Tibial nerve (tissue), 4 donors: Measurements from ENCODE around the gene ZFP37. TPM values are rescaled to one million over a fixed set of nuclear protein-coding genes. Genes with fewer than 3 reads are reported as not detected.

Source experiments
- DNase-seq, 2 donors: peaks; one replicate each; pipeline ENCODE4 v3.0.0-alpha.2; 2019; ENCODE audit warnings: low spot score in 2 of 2
- H3K27ac ChIP-seq, 4 donors: fragments of 200-600 bp; sonication (generic) in 3 of 4; one replicate each; pipeline ENCODE4 v1.5.1; 2017 to 2019; ENCODE audit warnings: mild to moderate bottlenecking in 1 of 4
- H3K27me3 ChIP-seq, 2 donors: fragments of 200-600 bp; sonication (generic) in 1 of 2; one replicate each; pipeline versions ENCODE4 v1.5.1 to v1.6.0; 2017 to 2019
- H3K36me3 ChIP-seq, 3 donors: fragments of 200-600 bp; sonication (generic); one replicate each; pipeline ENCODE4 v1.5.1; 2018 to 2019
- H3K4me1 ChIP-seq, 4 donors: fragments of 200-600 bp; sonication (generic) in 3 of 4; one replicate each; pipeline ENCODE4 v1.5.1; 2017 to 2019
- H3K4me3 ChIP-seq, 4 donors: fragments of 200-600 bp; sonication (generic) in 3 of 4; one replicate each; pipeline ENCODE4 v1.5.1; 2017 to 2019; ENCODE audit warnings: mild to moderate bottlenecking in 1 of 4, moderate library complexity in 1 of 4
- H3K9me3 ChIP-seq, 4 donors: fragments of 200-600 bp; sonication (generic) in 3 of 4; one replicate each; pipeline ENCODE4 v1.5.1; 2017 to 2019
- CTCF ChIP-seq, 5 experiments: fragments of 200-600 bp in 3 of 5; fragments of 450-650 bp in 2 of 5; sonication (generic) in 3 of 5; IDR thresholded peaks; one replicate each; pipeline ENCODE4 v1.5.1; 2016 to 2019; ENCODE audit warnings: antibody characterized with exemption in 5 of 5, mild to moderate bottlenecking in 3 of 5, moderate library complexity in 2 of 5
- EP300 ChIP-seq, 2 donors: sonication (generic); formaldehyde crosslinking; IDR thresholded peaks; one replicate each; pipeline ENCODE4 v1.6.1; 2017; ENCODE audit warnings: antibody characterized with exemption in 2 of 2, mild to moderate bottlenecking in 1 of 2
- POLR2A ChIP-seq, 2 donors: fragments of 450-650 bp; IDR thresholded peaks; one replicate each; pipeline ENCODE4 v1.6.1; 2017; ENCODE audit warnings: antibody characterized with exemption in 2 of 2, mild to moderate bottlenecking in 2 of 2, moderate library complexity in 2 of 2
- WGBS, 2 donors: methylation state at CpG; one replicate each; pipeline ENCODE4 v1.1.5; 2018; 5-methylcytosine and 5-hydroxymethylcytosine counted together
- total RNA-seq, 4 donors: library from RNA; depleted of rRNA; stranded (reverse); fragments of >200 nt; gene quantifications; one replicate each; pipeline ENCODE4 v1.1.0, GENCODE V29; 2016

Gene ZFP37
- total RNA-seq, 4 donors from 2014 or later, result 2.9 to 6.9 (median 3.2) TPM

DNA sequence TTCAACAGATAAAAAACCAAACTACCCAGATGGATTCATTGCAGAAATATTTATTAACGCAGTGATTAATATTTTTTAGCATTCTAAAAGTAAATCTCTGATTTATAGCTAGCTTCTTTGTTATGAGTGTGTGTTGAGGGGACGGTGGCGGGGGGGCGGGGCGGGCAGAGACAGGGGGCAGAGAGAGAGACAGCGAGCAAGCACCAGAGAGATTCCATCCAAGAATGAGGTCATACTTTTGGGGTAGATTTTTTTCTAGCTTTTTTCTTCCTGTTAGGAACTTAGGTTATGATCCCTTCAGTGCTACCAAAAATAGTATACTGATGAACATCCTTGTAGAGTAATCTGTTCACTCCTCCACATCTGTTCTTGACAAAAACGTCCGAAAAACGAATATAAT is 44.0 kb downstream of the ZFP37 start:
- no peak for TF ChIP-seq POLR2A (IDR thresholded peaks at IDR 0.05)
- H3K9me3 ChIP-seq, result peaks cover 0 to 90% (median 21%) of the 10 kb centered on the region in 4 donors
- no peak overlapping the region for H3K27ac ChIP-seq
- no peaks in the 10 kb centered on the region for H3K4me1 ChIP-seq
- H3K36me3 ChIP-seq, result peaks cover 0 to 49% (median 0%) of the 10 kb centered on the region in 3 donors
- no peaks in the 10 kb centered on the region for H3K27me3 ChIP-seq
- DNase-seq, result no peak
- WGBS, 2 donors, result 28 to 30% methylated on average over 9 of the region's 9 CpGs
- H3K4me3 ChIP-seq, result peak overlapping the region in 1 of 4 donors; percentile 33

DNA sequence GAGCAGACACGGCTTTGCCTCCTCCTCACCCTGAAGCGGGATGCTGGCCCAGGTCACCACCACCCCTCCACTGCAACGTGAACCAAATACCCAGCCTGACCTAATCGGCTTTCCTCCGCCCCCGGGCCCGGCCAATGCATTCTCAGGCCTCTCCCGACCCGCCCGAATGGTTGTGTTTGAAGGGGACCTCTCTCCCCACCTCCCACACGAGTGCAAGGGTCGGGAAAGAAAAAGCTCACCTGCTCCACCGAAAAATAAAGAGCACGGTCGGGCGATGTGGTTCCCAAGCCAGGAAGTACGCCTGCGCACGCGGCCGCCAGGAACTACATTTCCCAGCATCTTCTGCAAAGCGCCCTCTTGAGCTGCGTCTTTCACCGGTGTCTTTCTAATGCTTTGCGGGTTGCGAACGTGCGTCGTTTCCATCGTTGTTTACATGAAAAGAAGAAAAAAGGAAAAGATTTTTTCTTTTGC is 44.6 kb downstream of the ZFP37 start, which contains the start of gene ZNF883:
TSS of gene ZNF883 (minus strand) at position 282 of the 471 bp plus-strand sequence.
- Histone ChIP-seq H3K9me3 (peaks cover 0 to 88% (median 21%) of the 10 kb centered on the region in 4 donors), H3K36me3 (peaks cover 0 to 54% (median 0%) of the 10 kb centered on the region in 3 donors), H3K4me1 (no peaks in the 10 kb centered on the region), H3K4me3 (peak within 1 kb of the TSS in 1 of 4 donors; percentile 33), H3K27ac (no peak within 1 kb of the TSS), H3K27me3 (no peaks in the 10 kb centered on the region)
- no peak for DNase-seq
- TF ChIP-seq CTCF (IDR thresholded peaks at IDR 0.05) (no peak), POLR2A (IDR thresholded peaks at IDR 0.05) (no peak), EP300 (IDR thresholded peaks at IDR 0.05) (no peak)
- WGBS, 2 donors, result 2 to 4% methylated on average over 30 of the region's 30 CpGs

- no peaks in the 10 kb centered on the region for H3K4me1 ChIP-seq
- H3K36me3 ChIP-seq, result peaks cover 0 to 78% (median 0%) of the 10 kb centered on the region in 3 donors
- H3K27me3 ChIP-seq, result no peaks in the 10 kb centered on the region
- TF ChIP-seq EP300 (IDR thresholded peaks at IDR 0.05) (no peak), CTCF (IDR thresholded peaks at IDR 0.05) (no peak), POLR2A (IDR thresholded peaks at IDR 0.05) (no peak)
- DNase-seq, result no peak
- H3K9me3 ChIP-seq, result peaks cover 0 to 82% (median 17%) of the 10 kb centered on the region in 4 donors
- H3K27ac ChIP-seq, result no peak overlapping the region
- H3K4me3 ChIP-seq, result no peak overlapping the region
- WGBS, 2 donors, result 50 to 69% methylated on average over 1 of the region's 1 CpG
Measured at GRCh38 chr9:113005777-113006176, 50.7 kb downstream of the ZFP37 start.

DNA sequence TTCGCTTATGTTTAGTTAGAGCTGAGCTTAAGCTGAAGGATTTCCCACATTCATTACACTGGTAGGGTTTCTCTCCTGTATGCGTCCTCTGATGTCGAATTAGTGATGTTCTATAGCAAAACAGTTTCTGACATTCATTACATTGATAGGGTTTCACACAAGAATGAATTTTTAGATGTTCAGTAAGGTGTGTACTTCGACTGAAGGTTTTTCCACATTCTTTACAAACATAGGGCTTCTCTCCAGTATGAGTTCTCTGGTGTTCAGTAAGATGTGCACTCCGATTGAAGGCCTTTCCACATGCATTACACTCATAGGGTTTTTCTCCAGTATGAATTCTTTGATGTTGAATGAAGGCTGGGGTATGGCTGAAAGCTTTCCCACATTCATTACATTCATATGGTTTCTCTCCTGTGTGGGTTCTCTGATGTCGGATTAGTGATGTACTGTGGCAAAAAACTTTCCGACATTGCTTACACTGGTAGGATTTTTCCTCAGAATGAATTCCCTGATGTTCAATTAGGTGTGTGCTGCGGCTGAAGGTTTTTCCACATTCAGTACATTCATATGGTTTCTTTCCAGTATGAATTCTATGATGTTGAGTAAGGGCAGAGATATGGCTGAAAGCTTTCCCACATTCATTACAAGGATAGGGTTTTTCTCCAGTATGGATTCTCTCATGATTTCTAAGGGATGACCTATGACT is 59.1 kb downstream of the ZFP37 start:
- DNase-seq, result no peak
- peaks cover 0 to 87% (median 31%) of the 10 kb centered on the region in 4 donors for H3K9me3 ChIP-seq
- WGBS, 2 donors, result 96 to 97% methylated on average over 8 of the region's 8 CpGs
- no peak overlapping the region for H3K4me3 ChIP-seq
- no peak overlapping the region for H3K27ac ChIP-seq
- H3K27me3 ChIP-seq, result no peaks in the 10 kb centered on the region
- H3K36me3 ChIP-seq, result peaks cover 0 to 48% (median 0%) of the 10 kb centered on the region in 3 donors
- TF ChIP-seq POLR2A (IDR thresholded peaks at IDR 0.05), result no peak
- no peak for TF ChIP-seq EP300 (IDR thresholded peaks at IDR 0.05)
- TF ChIP-seq CTCF (IDR thresholded peaks at IDR 0.05), result no peak
- no peaks in the 10 kb centered on the region for H3K4me1 ChIP-seq

Other genes starting within 250 kb of the ZFP37 start
- gene SLC46A2, start 165.8 kb downstream of the ZFP37 start, total RNA-seq, result 1 to 10 TPM in 1 of 4 donors, under 1 TPM in 2, not detected in 1; 0.21 to 1.8 (median 0.22) TPM
- 1 to 10 TPM in 2 of 4 donors, under 1 TPM in 2; 0.84 to 2.4 (median 1.1) TPM for gene ZNF883, start 44.5 kb downstream of the ZFP37 start, total RNA-seq
- gene SLC31A2, start 94.3 kb upstream of the ZFP37 start, total RNA-seq, result 10 to 100 TPM; 25.3 to 50.4 (median 39.9) TPM
- gene FKBP15, start 164.6 kb upstream of the ZFP37 start, total RNA-seq, result 10 to 100 TPM; 25.7 to 43.8 (median 29.2) TPM
- gene SLC31A1, start 164.8 kb upstream of the ZFP37 start, total RNA-seq, result 10 to 100 TPM in 2 of 4 donors, 1 to 10 TPM in 2; 6.5 to 12.9 (median 10.6) TPM
- 10 to 100 TPM; 16.3 to 39.1 (median 26.8) TPM for gene CDC26, start 218.8 kb upstream of the ZFP37 start, total RNA-seq
- 10 to 100 TPM in 2 of 4 donors, 1 to 10 TPM in 2; 9.0 to 14.4 (median 10.9) TPM for gene PRPF4, start 218.9 kb upstream of the ZFP37 start, total RNA-seq
- under 1 TPM in 1 of 4 donors, not detected in 3; 0.20 TPM for gene RNF183, start 246.7 kb upstream of the ZFP37 start, total RNA-seq